GM18867 (cell line): ENCODE results near the gene PRRT2.
"Not testable (repeated sequence)": the region's sequence is repeated elsewhere in the genome, so short reads cannot be mapped to it uniquely, and the experiment has no call there.

Experiments
- ATAC-seq: cut with Tn5 transposase; IDR thresholded peaks from one replicate; pipeline ENCODE4 v1.9.1; 2021; ENCODE audit warnings: mild to moderate bottlenecking, moderate library complexity; ENCODE audit not compliant: unreplicated experiment

PRRT2 gene

DNA sequence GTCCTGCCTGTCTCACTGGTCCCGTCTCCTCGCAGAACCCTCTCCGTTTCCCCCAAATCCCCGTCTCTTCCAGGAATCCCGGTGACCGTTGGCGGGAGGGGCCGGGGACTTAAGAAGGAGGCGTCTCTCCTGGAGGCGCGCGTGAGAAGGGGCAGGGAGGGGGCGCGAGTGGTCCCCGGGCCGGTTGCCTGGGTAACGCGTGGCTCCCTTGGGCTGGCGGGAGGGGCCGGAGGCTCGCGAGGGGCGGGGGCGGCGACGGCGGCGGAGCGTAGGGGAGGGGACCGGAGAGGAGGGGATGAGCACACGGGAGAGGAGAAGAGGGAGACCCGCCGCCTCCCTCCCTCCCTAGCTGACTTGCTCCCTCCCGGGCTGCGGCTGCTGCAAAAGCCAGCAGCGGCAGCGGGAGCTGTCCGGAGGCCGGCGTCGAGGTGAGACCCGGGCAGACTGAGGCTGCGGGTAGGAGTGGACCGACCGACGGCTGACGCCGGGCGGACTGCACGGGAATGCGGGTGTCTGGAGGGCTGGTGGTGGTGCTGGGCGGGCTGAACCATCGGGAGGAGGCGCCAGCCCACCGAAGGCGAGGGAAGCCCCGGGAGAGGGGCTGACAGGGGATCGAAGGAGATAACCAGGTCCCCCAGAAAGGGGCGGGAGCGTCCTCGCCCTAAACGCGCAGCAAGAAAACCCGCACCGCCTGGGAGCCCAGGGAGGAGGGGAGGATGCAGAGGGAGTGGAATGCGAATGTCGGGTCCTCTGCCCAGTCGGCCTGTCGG is at the start of gene PRRT2:
Gene PRRT2, plus strand, starts transcription at position 298 of the 770 bp plus-strand sequence. CDS start 862 bp downstream, outside the sequence.
- no peak for ATAC-seq

DNA sequence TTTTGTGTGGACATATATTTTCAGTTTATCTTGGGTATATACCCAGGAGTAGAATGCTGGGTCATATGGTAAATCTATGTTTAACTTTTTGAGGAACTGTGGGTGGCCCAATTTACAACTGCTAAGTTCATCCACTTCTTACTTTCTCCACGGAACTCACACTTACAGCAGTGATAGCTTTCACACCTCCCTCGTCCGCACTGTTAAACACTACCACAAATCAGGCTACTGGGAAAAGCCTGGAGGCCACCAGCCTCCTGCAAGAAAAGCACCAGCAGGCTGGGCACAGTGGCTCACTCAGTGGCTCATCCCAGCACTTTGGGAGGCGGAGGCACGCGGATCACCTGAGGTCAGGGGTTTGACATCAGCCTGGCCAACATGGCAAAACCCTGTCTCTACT is 48.7 kb upstream of the PRRT2 start:
- ATAC-seq: no peak

DNA sequence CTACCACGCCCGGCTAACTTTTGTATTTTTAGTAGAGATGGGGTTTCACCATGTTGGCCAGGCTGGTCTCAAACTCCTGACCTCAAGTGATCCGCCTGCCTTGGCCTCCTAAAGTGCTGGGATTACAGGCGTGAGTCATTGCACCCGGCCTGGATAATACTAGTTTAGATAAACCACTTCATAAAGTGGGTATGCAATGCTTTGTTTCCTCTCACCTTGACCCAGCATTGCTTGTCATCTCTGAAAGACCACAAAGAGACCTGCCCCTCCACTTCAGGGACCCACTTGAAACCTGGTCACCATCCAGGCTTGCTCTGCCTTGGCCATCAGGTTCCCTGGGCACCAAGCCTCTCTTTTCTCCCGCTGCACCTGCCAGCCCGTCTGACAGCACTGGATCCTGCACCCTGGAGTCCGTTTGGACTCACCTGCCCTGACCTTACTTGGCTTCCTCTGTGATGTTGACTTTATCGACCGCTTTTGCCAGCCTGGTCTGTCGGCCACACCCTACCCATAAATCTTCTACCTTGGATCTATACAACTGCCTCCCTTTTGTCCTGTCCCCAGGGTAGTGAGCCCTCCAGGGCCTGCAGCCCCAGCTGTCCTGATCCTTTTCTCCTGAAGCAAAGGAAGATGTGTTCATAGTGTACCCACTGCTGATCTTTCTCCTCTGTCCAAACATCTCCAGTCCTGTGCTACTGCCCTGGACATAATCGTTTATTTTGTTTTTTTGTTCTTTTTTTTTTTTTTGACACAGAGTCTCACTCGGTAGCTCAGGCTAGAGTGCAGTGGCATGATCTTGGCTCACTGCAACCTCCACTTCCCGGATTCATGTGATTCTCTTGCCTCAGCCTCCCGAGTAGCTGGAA is 46.6 kb upstream of the PRRT2 start:
- no peak for ATAC-seq

DNA sequence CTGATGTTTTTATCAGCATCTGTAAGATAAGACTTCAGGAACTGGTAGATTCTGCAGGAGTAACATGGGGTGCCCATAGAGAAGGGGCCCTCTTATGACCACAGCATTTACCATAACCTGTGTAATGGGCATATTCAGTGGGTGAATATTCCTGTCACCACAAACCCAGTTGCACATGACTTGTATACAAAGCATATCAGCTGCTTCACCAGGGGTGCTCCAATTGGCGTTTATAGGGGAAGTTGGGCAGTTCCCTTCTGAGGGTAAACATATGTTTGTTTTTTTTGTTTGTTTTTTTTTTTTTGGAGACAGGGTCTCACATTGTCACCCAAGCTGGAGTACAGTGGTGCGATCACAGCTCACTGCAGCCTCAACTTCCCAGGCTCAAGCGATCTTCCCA is 45.4 kb upstream of the PRRT2 start:
- no peak for ATAC-seq

DNA sequence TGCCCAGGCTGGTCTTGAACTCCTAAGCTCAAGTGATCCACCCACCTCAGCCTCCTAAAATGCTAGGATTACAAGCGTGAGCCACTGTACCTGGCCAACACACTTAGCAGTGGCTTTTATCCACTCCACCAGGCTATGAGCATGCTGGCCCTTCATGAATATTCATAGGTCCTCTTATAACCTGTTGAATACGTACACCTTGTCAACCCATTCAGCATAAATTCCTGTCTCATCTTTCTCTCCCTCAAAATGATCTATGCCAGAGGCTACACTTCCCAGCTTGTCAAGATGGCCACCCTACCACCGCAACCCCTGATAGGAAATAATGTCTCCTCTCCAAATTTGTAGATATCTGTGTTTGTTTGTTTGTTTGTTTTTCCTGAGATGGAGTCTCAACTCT is 44.9 kb upstream of the PRRT2 start:
- ATAC-seq: no peak

DNA sequence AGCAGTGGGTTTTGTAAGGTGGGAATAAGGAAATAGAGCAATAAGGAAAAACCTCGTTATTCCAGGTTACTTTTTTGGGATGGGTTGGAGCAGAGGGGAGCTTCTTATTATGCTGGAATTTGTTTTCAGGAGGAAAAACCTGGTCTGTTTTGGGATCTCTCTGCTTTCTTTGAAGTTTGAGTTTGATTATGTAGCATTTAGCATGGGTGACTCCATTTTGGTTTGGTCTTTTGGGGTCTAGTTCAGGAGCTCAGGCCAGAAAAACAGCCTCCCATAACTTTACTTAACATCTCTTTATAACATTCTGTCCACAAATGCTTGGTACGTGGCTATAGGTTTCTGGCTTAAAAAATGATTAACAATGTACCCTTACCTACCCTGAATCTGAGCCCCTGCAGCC is 42.5 kb upstream of the PRRT2 start:
- no peak for ATAC-seq

DNA sequence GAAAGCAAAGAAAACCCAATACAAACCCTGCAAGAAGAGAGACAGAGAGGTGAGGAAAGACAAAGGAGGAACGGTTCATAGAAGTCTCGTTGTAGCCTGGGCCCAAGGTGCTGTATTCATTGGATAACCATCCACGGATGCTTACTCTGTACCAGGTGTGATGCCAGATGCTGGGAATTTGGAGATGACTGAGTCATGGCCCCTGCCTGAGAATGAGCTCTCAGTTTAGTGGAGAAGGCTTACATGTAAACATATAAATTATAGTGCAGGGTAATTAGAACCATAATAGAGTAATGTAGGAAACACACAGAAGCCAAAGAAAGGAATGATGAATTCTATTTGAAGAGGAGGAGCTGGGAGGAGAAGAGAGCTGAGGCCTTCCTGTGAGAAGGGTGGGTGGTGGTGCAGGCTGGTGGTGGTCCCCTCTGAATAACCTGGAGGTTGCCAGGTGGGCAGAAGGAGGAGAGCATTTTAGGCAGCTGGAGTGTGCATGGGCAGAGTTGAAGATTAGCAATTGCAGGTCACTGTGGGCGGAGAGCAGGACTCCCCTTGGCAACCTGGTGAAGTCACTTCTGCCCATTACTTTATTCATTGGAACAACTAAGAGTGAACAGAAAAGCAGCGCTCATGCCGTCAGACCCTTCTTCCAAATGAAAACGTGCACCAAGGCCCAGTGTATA is 41.6 kb upstream of the PRRT2 start:
- ATAC-seq: no peak

DNA sequence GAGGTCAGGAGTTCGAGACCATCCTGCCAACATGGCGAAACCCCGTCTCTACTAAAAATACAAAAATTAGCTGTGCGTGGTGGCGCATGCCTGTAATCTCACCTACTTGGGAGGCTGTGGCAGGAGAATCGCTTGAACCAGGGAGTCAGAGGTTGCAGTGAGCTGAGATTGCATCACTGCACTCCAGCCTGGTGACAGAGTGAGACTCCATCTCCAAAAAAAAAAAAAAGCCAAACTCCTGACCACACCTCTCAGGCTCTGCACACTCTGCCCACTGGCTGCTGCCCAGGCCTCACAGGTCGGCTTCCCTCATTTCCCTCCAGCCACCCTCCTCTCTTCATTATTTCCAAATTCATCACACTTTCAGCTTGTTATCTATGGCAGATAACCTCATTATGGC is 39.7 kb upstream of the PRRT2 start:
- not testable (repeated sequence) for ATAC-seq

DNA sequence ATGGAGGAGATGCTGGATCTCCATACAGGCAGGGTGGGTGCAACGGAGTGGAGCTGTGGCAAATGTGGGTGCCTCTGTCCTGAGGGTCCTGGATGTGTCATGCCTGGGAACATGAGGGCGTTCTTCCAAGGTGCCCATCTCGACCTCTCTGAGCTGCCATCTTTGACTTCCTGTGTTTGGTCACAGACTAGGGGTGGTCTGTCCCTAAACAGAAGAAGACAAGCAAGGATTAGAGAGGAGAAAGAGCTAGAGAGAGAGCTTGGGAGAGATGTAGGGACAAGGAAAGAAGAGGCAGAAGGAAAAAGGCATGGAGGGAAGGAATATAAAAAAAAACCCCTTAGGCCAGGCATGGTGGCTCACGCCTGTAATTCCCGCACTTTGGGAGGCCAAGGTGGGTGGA is 37.3 kb upstream of the PRRT2 start:
- no peak for ATAC-seq

DNA sequence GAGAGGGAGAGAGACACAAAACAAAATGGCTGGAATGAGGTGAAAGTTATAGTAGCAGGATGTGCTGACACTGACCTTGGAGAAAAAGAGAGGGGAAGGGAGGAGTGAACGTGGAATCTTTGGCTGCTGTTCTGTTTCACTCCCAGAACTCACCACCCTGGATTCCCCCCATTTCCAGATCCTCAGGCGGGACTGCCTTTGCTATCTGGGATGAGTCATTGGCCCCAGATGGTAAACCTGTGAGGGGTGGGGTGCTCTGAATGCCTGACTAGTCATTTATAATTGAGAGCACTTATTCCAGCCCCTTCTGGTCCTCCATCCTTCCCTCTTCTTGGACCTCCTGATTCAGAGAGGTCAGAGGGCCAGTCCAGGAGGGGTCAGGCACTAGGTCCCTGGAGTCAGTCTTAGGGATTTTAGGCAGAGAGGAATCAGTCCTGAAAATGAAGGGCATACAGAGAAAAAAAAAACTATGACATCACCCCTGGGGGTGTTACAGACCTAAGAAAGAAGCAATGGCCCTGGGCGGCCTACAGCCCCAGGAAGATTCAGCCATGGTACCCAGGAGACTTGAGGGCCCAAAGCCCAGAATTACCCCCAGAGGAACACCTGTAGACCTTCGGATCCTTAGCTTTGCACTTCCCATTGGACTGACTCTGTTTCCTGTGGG is 36.1 kb upstream of the PRRT2 start:
- no peak for ATAC-seq

DNA sequence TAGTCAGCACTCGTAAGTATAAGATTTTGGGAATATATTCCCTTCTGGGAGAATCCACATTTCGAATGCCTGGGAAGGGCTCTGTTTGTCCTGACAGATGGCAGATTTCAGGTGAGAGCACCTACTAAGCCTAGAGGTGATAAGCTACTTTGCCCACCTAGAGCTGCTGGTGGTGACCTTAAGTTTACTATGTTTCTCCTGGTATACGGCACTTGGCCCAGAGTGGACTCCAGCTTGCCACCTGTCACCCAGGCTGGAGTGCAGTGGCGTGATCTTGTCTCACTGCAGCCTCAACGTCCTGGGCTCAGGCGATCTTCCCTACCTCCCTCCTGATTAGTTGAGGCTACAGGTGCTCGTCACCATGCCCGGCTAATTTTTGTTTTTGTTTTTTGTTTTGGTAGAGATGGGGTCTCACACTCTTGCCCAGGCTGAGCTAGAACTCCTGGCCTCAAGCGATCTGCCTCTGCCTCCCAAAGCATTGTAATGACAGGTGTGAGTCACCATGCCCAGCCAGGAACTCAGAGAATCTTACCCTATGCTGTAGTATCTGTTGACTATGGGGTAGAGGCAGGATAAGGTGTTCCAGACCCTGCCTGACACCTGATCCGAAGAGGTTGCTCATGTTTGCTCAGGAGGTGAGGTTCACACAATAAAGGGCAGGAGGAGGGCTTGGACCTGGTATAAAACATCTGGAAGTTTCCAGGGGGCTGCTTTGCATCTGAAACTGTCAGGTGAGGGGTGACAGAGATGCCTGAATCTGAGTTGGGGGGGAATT is 34.2 kb upstream of the PRRT2 start, which contains the start of gene ZG16:
Gene ZG16, plus strand, starts transcription at position 681 of the 775 bp plus-strand sequence. CDS start 1,011 bp downstream, outside the sequence.
- ATAC-seq: no peak

DNA sequence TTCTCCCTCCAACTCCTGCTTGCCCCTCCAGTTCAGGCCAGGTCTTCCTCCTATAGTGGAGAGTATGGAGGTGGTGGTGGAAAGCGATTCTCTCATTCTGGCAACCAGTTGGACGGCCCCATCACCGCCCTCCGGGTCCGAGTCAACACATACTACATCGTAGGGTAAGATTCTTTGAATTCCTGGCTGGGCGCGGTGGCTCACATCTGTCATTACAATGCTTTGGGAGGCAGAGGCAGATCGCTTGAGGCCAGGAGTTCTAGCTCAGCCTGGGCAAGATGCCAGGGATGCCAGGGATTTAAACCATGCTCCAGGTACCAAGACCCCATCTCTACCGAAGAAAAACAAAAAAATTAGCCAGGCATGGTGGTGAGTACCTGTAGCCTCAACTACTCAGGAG is 32.5 kb upstream of the PRRT2 start:
- no peak for ATAC-seq

DNA sequence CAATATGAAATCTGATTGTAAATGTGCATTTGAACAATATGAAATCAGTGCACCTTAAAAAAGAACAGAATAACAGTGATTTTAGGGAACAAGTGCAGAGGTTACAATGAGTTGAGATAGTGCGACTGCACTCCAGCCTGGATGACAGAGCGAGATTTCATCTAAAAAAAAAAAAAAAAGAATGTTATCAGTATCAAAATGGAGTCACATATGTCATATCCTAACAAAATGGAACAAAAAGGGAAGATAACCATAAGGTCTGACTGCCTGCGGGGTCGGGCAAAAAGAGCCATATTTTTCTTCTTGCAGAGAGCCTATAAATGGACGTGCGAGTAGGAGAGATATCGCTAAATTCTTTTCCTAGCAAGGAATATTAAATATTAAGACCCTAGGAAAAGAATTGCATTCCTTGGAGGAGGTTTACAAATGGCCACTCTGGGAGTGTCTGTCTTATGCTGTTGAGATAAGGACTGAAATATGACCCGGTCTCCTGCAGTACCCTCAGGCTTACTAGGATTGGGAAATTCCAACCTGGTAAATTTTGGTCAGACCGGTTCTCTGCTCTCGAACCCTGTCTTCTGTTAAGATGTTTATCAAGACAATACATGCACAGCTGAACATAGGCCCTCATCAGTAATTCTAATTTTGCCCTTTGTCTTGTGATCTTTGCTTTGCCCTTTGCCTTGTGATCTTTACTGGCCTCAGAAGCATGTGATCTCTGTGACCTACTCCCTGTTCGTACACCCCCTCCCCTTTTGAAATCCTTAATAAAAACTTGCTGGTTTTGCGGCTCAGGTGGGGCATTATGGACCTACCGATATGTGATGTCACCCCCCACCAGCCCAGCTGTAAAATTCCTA is 28.7 kb upstream of the PRRT2 start:
- ATAC-seq: not testable (repeated sequence)

DNA sequence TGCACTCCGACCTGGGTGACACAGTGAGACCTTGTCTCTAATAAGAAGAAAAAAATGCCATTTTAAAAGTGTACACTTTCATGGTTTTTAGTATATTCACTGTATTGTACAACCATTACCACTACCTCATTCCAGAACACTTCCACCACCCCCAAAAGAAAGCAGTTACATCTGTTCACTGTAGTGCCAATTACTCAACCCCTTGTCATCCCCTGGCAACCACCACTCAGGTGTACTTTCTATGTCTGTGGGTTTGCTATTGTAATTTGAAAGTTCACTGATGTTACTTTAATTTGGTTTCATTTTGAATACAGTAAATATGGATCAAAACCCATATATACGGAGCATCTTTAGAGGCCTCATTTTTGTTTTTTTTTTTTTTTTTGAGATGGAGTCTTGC is 27.8 kb upstream of the PRRT2 start:
- ATAC-seq: no peak

DNA sequence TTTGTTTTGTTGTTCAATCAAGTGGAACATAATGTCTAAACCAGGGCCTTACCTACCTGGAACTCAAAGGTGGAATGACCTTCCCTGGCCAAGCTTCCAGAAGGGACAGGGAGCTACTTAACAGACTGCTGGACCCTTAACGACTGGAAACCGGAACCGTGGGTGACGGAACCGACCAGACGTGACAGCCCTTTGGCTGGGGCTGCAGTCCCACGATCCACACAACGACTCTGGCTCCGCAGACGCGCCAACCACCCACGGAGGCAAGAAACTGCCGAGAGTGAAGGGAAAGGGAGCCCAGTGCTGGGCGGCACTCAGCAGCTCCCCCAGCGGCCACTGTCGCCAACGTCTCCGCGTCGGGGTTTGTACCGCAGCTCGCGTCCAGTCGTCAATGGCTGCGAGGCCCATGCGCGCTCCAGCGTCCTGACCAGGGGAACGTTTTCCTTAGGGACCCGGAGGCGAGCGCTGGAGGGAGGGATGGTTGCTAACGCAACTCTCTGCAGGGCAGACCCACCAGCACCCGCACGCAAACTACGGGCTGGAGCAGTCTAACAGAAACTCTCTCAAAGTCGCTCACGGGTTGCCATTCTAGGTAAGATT is 27.0 kb upstream of the PRRT2 start:
- peak; percentile 49 for ATAC-seq

DNA sequence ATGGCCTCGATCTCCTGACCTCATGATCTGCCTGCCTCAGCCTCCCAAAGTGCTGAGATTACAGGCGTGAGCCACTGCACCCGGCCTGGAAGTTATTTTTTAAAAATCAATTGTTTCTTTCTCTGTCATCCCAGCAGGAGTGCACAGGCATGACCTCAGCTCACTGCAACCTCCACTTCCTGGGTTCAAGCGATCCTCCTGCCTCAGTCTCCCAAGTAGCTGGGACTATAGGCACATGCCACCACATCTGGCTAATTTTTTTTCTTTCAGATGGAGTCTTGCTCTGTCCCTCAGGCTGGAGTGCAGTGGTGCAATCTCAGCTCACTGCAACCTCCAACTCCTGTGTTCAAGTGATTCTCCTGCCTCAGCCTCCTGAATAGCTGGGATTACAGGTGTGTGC is 24.8 kb upstream of the PRRT2 start:
- not testable (repeated sequence) for ATAC-seq

DNA sequence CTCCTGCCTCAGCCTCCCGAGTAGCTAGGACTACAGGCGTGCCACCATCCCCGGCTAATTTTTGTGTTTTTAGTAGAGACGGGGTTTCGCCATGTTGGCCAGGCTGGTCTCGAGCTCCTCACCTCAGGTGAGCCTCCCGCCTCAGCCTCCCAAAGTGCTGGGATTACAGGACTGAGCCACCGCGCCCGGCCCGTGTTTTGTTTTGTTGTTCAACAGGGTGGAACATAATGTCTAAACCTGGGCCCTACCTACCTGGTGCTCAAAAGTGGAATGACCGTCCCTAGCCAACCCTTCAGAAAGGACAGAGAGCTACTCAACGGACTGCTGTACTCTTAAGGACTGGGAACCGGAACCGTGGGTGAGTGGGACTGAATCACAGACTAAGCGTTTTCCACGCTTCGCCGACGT is 22.2 kb upstream of the PRRT2 start:
- no peak for ATAC-seq

DNA sequence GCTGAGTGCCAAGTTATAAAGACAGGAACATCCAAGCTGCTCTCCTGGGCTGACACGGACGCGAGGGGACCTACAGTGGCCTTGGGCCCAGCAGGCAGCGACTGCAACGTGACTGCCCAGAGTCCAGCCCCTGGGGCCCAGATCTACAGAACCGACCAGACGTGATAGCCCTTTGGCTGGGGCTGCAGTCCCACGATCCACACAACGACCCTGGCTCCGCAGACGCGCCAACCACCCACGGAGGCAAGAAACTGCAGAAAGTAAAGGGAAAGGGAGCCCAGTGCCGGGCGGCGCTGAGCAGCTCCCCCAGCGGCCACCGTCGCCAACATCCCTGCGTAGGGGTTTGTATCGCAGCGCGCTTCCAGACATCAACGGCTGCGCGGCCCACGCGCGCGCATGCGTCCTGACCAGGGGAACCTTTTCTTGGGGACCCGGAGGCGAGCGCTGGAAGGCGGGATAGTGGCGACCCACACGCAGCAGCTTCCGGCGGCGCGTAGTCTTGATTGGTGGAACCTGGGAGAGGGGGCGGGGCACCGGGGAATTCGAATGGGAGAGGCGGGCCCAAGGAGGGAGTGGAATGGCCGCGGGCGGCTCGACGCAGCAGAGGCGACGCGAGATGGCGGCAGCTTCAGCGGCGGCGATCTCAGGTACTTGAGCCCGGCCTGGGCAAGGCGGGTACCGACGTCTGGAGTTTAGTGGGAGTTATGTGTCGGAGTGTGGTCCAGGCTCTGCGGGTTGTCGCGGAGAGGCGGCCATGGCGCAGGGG is 21.6 kb upstream of the PRRT2 start, which contains the start of gene KIF22:
Gene KIF22, plus strand, starts transcription at position 569 of the 766 bp plus-strand sequence. Its CDS starts 9 bp downstream, at position 578.
- peak; percentile 89 for ATAC-seq
